ENCODE data around the gene BROX.
"Not testable (repeated sequence)": the region's sequence is repeated elsewhere in the genome, so short reads cannot be mapped to it uniquely, and the experiment has no call there.

DNA sequence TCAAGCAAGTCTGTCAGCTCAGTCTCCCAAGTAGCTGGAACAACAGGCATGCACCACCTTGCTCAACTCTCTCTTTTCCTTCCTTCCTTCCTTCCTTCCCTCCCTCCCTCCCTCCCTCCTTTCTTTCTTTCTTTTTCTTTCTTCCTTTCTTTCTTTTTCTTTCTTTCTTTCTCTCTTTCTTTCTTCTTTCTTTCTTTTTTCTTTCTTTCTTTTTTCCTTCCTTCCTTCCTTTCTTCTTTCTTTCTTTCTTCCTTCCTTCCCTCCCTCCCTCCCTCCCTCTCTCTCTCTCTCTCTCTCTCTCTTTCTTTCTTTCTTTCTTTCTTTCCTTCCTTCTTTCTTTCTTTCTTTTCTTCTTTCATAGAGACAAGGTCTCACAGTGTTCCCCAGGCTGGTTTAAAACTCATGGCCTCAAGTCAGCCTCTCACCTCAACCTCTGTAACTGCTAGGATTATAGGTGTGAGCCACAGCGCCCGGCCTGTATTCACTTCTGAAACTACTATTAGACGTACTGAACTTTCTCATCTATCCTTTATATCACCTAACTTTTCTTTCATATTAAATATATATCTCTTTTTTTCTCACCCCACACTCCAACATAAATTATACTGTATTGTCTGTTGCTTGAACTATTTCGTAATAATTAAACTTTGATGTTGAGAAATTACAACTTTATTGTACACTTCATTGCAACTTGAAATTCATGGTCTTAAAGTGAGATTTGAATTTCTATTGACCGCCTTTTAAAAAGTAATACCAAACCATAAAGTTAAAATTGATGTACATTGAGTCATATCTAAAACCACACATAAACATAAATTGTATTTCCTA lies 29.5 kb downstream of the BROX start:
- TF ChIP-seq POLR2A (IDR thresholded peaks at IDR 0.05), result not testable (repeated sequence)
- TF ChIP-seq, protein P1, sequence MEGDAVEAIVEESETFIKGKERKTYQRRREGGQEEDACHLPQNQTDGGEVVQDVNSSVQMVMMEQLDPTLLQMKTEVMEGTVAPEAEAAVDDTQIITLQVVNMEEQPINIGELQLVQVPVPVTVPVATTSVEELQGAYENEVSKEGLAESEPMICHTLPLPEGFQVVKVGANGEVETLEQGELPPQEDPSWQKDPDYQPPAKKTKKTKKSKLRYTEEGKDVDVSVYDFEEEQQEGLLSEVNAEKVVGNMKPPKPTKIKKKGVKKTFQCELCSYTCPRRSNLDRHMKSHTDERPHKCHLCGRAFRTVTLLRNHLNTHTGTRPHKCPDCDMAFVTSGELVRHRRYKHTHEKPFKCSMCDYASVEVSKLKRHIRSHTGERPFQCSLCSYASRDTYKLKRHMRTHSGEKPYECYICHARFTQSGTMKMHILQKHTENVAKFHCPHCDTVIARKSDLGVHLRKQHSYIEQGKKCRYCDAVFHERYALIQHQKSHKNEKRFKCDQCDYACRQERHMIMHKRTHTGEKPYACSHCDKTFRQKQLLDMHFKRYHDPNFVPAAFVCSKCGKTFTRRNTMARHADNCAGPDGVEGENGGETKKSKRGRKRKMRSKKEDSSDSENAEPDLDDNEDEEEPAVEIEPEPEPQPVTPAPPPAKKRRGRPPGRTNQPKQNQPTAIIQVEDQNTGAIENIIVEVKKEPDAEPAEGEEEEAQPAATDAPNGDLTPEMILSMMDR (IDR thresholded peaks at IDR 0.05), result not testable (repeated sequence)

Measured in lower leg skin (tissue), 3 donors.